ENCODE measurements around the gene PRR9. TPM values are rescaled to one million over a fixed set of nuclear protein-coding genes. Genes with fewer than 3 reads are reported as not detected.
"Not testable (repeated sequence)": the region's sequence is repeated elsewhere in the genome, so short reads cannot be mapped to it uniquely, and the experiment has no call there.

Gene PRR9
- not detected for polyA plus RNA-seq (ENCODE audit: insufficient read length)

GRCh38 chr1:153217212-153217611 is at the start of gene PRR9:
Gene PRR9 (plus strand): TSS chr1:153217584. CDS start chr1:153218145, 561 bp downstream.
- DNase-seq, result no peak

- DNase-seq, result no peak
Measured at GRCh38 chr1:153168686-153169085, 48.7 kb upstream of the PRR9 start.

GRCh38 chr1:153174624-153175023 is 42.8 kb upstream of the PRR9 start:
- no peak for DNase-seq

- DNase-seq, result no peak
Measured at GRCh38 chr1:153178922-153179321, 38.5 kb upstream of the PRR9 start.

GRCh38 chr1:153180556-153180955 is 36.8 kb upstream of the PRR9 start:
- DNase-seq, result no peak

- not testable (repeated sequence) for DNase-seq
Measured at GRCh38 chr1:153188301-153188700, 29.1 kb upstream of the PRR9 start.

- no peak for DNase-seq
Measured at GRCh38 chr1:153190373-153190772, 27.0 kb upstream of the PRR9 start.

GRCh38 chr1:153192697-153193096 is 24.7 kb upstream of the PRR9 start:
- no peak for DNase-seq

- DNase-seq, result no peak
Measured at GRCh38 chr1:153194331-153195050, 22.9 kb upstream of the PRR9 start.

- no peak for DNase-seq
Measured at GRCh38 chr1:153195216-153195615, 22.2 kb upstream of the PRR9 start.

- no peak for DNase-seq
Measured at GRCh38 chr1:153202006-153202405, 15.4 kb upstream of the PRR9 start.

GRCh38 chr1:153203130-153203529 is 14.3 kb upstream of the PRR9 start, which contains the start of gene LELP1:
Gene LELP1 (plus strand): TSS chr1:153203430. CDS start chr1:153204708, 1,278 bp downstream.
- DNase-seq, result no peak

GRCh38 chr1:153206631-153207030 is 10.8 kb upstream of the PRR9 start:
- DNase-seq, result no peak

- no peak for DNase-seq
Measured at GRCh38 chr1:153210206-153210605, 7.2 kb upstream of the PRR9 start.

- no peak for DNase-seq
Measured at GRCh38 chr1:153212201-153212600, 5.2 kb upstream of the PRR9 start.

- DNase-seq, result no peak
Measured at GRCh38 chr1:153213519-153213918, 3.9 kb upstream of the PRR9 start.

- no peak for DNase-seq
Measured at GRCh38 chr1:153217744-153218416, 496 bp downstream of the PRR9 start.

- DNase-seq, result no peak
Measured at GRCh38 chr1:153220606-153221303, 3.4 kb downstream of the PRR9 start.

- peak; percentile 9 for DNase-seq
Measured at GRCh38 chr1:153223040-153223891, 5.9 kb downstream of the PRR9 start.

GRCh38 chr1:153227810-153228209 is 10.4 kb downstream of the PRR9 start:
- no peak for DNase-seq

GRCh38 chr1:153228491-153228890 is 11.1 kb downstream of the PRR9 start:
- DNase-seq, result no peak

GRCh38 chr1:153229076-153229829 is 11.9 kb downstream of the PRR9 start:
- not testable (repeated sequence) for DNase-seq

All from hindlimb muscle (tissue), 1 donor.